ENCODE results near the gene LRRC3B. TPM values are rescaled to one million over a fixed set of nuclear protein-coding genes. Genes with fewer than 3 reads are reported as not detected.

The LRRC3B gene
- total and polyA plus RNA-seq, 4 donors, result 0.02 to 0.37 TPM; not detected in 2

- Histone ChIP-seq H3K4me1 (ENCODE audit: control insufficient read depth in 5 of 5, insufficient read depth in 5 of 5, low read length in 5 of 5) (no peaks in the 10 kb centered on the region), H3K9ac (ENCODE audit: insufficient read depth in 1 of 2, low read length in 2 of 2) (no peak overlapping the region), H3K36me3 (ENCODE audit: control insufficient read depth in 4 of 4, insufficient read depth in 4 of 4, low read length in 4 of 4) (no peaks in the 10 kb centered on the region), H3K4me3 (no peak overlapping the region), H3K9me3 (ENCODE audit: control insufficient read depth in 4 of 4, insufficient read depth in 3 of 4, low read length in 3 of 4) (no peaks in the 10 kb centered on the region), H3K27me3 (ENCODE audit: control insufficient read depth in 3 of 3, insufficient read depth in 3 of 3, low read length in 2 of 3) (no peaks in the 10 kb centered on the region), H3K27ac (ENCODE audit: low read depth in 1 of 2, low read length in 1 of 2) (no peak overlapping the region)
- DNase-seq (no peak), ATAC-seq (ENCODE audit: insufficient read depth, low FRiP score) (no peak)
- 82 to 96% methylated on average over 1 of the region's 1 CpG for WGBS, 2 donors
- TF ChIP-seq CTCF (IDR thresholded peaks at IDR 0.05; ENCODE audit: control extremely low read depth, extremely low read depth), result no peak
These were observed 109.3 kb downstream of the LRRC3B start for GRCh38 chr3:26731843-26732242.

GRCh38 chr3:26750263-26750662 is 127.7 kb downstream of the LRRC3B start:
- H3K36me3 ChIP-seq (ENCODE audit: control insufficient read depth in 4 of 4, insufficient read depth in 4 of 4, low read length in 4 of 4), result no peaks in the 10 kb centered on the region
- no peaks in the 10 kb centered on the region for H3K4me1 ChIP-seq (ENCODE audit: control insufficient read depth in 5 of 5, insufficient read depth in 5 of 5, low read length in 5 of 5)
- no peaks in the 10 kb centered on the region for H3K27me3 ChIP-seq (ENCODE audit: control insufficient read depth in 3 of 3, insufficient read depth in 3 of 3, low read length in 2 of 3)
- DNase-seq, result no peak
- 80% methylated on average over 2 of the region's 2 CpGs for WGBS, 2 donors
- no peak for TF ChIP-seq CTCF (IDR thresholded peaks at IDR 0.05; ENCODE audit: control extremely low read depth, extremely low read depth)
- no peak overlapping the region for H3K27ac ChIP-seq (ENCODE audit: low read depth in 1 of 2, low read length in 1 of 2)
- H3K9ac ChIP-seq (ENCODE audit: insufficient read depth in 1 of 2, low read length in 2 of 2), result no peak overlapping the region
- no peak overlapping the region for H3K4me3 ChIP-seq
- no peak for ATAC-seq (ENCODE audit: insufficient read depth, low FRiP score)
- H3K9me3 ChIP-seq (ENCODE audit: control insufficient read depth in 4 of 4, insufficient read depth in 3 of 4, low read length in 3 of 4), result no peaks in the 10 kb centered on the region

- no peak overlapping the region for H3K27ac ChIP-seq (ENCODE audit: low read depth in 1 of 2, low read length in 1 of 2)
- H3K27me3 ChIP-seq (ENCODE audit: control insufficient read depth in 3 of 3, insufficient read depth in 3 of 3, low read length in 2 of 3), result no peaks in the 10 kb centered on the region
- ATAC-seq (ENCODE audit: insufficient read depth, low FRiP score), result no peak
- no peak overlapping the region for H3K9ac ChIP-seq (ENCODE audit: insufficient read depth in 1 of 2, low read length in 2 of 2)
- DNase-seq, result no peak
- no peak overlapping the region for H3K4me3 ChIP-seq
- H3K9me3 ChIP-seq (ENCODE audit: control insufficient read depth in 4 of 4, insufficient read depth in 3 of 4, low read length in 3 of 4), result no peaks in the 10 kb centered on the region
- WGBS, 2 donors, result 86 to 87% methylated on average over 2 of the region's 2 CpGs
- H3K4me1 ChIP-seq (ENCODE audit: control insufficient read depth in 5 of 5, insufficient read depth in 5 of 5, low read length in 5 of 5), result no peaks in the 10 kb centered on the region
- no peaks in the 10 kb centered on the region for H3K36me3 ChIP-seq (ENCODE audit: control insufficient read depth in 4 of 4, insufficient read depth in 4 of 4, low read length in 4 of 4)
- no peak for TF ChIP-seq CTCF (IDR thresholded peaks at IDR 0.05; ENCODE audit: control extremely low read depth, extremely low read depth)
These were observed 129.9 kb downstream of the LRRC3B start for GRCh38 chr3:26752466-26752865.

GRCh38 chr3:26753095-26753494 is 130.5 kb downstream of the LRRC3B start:
- no peaks in the 10 kb centered on the region for H3K36me3 ChIP-seq (ENCODE audit: control insufficient read depth in 4 of 4, insufficient read depth in 4 of 4, low read length in 4 of 4)
- no peak overlapping the region for H3K27ac ChIP-seq (ENCODE audit: low read depth in 1 of 2, low read length in 1 of 2)
- no peak overlapping the region for H3K4me3 ChIP-seq
- H3K4me1 ChIP-seq (ENCODE audit: control insufficient read depth in 5 of 5, insufficient read depth in 5 of 5, low read length in 5 of 5), result no peaks in the 10 kb centered on the region
- DNase-seq (peak in 2 of 3 donors; percentile 30 to 39), ATAC-seq (ENCODE audit: insufficient read depth, low FRiP score) (no peak)
- H3K9ac ChIP-seq (ENCODE audit: insufficient read depth in 1 of 2, low read length in 2 of 2), result no peak overlapping the region
- H3K27me3 ChIP-seq (ENCODE audit: control insufficient read depth in 3 of 3, insufficient read depth in 3 of 3, low read length in 2 of 3), result no peaks in the 10 kb centered on the region
- H3K9me3 ChIP-seq (ENCODE audit: control insufficient read depth in 4 of 4, insufficient read depth in 3 of 4, low read length in 3 of 4), result no peaks in the 10 kb centered on the region
- TF ChIP-seq CTCF (IDR thresholded peaks at IDR 0.05; ENCODE audit: control extremely low read depth, extremely low read depth), result no peak

All from lung (tissue), 12 donors.